Peyer's patch (tissue), 4 donors: ENCODE results near the gene CTXND1. TPM values are rescaled to one million over a fixed set of nuclear protein-coding genes. Genes with fewer than 3 reads are reported as not detected.

Experiments used
- DNase-seq, 3 donors: peaks; one replicate each; pipeline ENCODE4 v3.0.0-alpha.2; 2017 to 2019
- H3K27ac ChIP-seq, 4 donors: fragments of 200-600 bp; sonication (generic); one replicate each; pipeline ENCODE4 v1.5.1; 2016 to 2019
- H3K27me3 ChIP-seq, 2 donors: fragments of 200-600 bp; sonication (generic); one replicate each; pipeline ENCODE4 v1.5.1; 2019
- H3K36me3 ChIP-seq, 3 donors: fragments of 200-600 bp; sonication (generic); one replicate each; pipeline ENCODE4 v1.5.1; 2016 to 2019
- H3K4me1 ChIP-seq, 4 donors: fragments of 200-600 bp; sonication (generic); one replicate each; pipeline ENCODE4 v1.5.1; 2016 to 2019
- H3K4me3 ChIP-seq, 4 donors: fragments of 200-600 bp; sonication (generic); 1 replicate in 3 of 4; 2 replicates in 1 of 4; pipeline ENCODE4 v1.5.1; 2016 to 2019; ENCODE audit warnings: mild to moderate bottlenecking in 1 of 4
- H3K9me3 ChIP-seq, 4 donors: fragments of 200-600 bp; sonication (generic); one replicate each; pipeline ENCODE4 v1.5.1; 2016 to 2019; ENCODE audit warnings: mild to moderate bottlenecking in 1 of 4
- POLR2A ChIP-seq, 2 donors: fragments of 450-650 bp; IDR thresholded peaks; one replicate each; pipeline ENCODE4 v1.5.1; 2017; ENCODE audit warnings: antibody characterized with exemption in 2 of 2, mild to moderate bottlenecking in 2 of 2, moderate library complexity in 2 of 2
- total RNA-seq, 4 donors: library from RNA; depleted of rRNA; stranded (reverse); fragments of >200 nt; gene quantifications; one replicate each; pipeline ENCODE4 v1.1.0, GENCODE V29; 2016
- TF ChIP-seq, protein P1 (sequence below), 6 experiments: fragments of 450-650 bp in 4 of 6; fragments of 200-600 bp in 2 of 6; sonication (generic) in 1 of 6; IDR thresholded peaks; one replicate each; pipeline ENCODE4 v1.5.1; 2017 to 2019; ENCODE audit warnings: antibody characterized with exemption in 6 of 6, mild to moderate bottlenecking in 3 of 6, moderate library complexity in 1 of 6

The CTXND1 gene
- total RNA-seq, 4 donors from 2014 or later, result 0.53 to 5.0 (median 0.54) TPM; not detected in 1

- H3K27me3 ChIP-seq, result no peaks in the 10 kb centered on the region
- TF ChIP-seq POLR2A (IDR thresholded peaks at IDR 0.05), result no peak
- TF ChIP-seq, protein P1, sequence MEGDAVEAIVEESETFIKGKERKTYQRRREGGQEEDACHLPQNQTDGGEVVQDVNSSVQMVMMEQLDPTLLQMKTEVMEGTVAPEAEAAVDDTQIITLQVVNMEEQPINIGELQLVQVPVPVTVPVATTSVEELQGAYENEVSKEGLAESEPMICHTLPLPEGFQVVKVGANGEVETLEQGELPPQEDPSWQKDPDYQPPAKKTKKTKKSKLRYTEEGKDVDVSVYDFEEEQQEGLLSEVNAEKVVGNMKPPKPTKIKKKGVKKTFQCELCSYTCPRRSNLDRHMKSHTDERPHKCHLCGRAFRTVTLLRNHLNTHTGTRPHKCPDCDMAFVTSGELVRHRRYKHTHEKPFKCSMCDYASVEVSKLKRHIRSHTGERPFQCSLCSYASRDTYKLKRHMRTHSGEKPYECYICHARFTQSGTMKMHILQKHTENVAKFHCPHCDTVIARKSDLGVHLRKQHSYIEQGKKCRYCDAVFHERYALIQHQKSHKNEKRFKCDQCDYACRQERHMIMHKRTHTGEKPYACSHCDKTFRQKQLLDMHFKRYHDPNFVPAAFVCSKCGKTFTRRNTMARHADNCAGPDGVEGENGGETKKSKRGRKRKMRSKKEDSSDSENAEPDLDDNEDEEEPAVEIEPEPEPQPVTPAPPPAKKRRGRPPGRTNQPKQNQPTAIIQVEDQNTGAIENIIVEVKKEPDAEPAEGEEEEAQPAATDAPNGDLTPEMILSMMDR (IDR thresholded peaks at IDR 0.05), result no peak
- H3K9me3 ChIP-seq, result no peaks in the 10 kb centered on the region
- H3K4me3 ChIP-seq, result no peak overlapping the region
- no peak overlapping the region for H3K27ac ChIP-seq
- no peaks in the 10 kb centered on the region for H3K36me3 ChIP-seq
- DNase-seq, result no peak
- no peaks in the 10 kb centered on the region for H3K4me1 ChIP-seq
These were observed 14.7 kb upstream of the CTXND1 start for GRCh38 chr15:80266745-80267144.

GRCh38 chr15:80266113-80266512 is 14.1 kb upstream of the CTXND1 start:
- TF ChIP-seq, protein P1 (IDR thresholded peaks at IDR 0.05), result no peak
- TF ChIP-seq POLR2A (IDR thresholded peaks at IDR 0.05), result no peak
- Histone ChIP-seq H3K4me3 (no peak overlapping the region), H3K27me3 (no peaks in the 10 kb centered on the region), H3K27ac (no peak overlapping the region), H3K4me1 (no peaks in the 10 kb centered on the region), H3K9me3 (no peaks in the 10 kb centered on the region), H3K36me3 (no peaks in the 10 kb centered on the region)
- DNase-seq, result no peak

- no peak for DNase-seq
- Histone ChIP-seq H3K27ac (no peak overlapping the region), H3K27me3 (no peaks in the 10 kb centered on the region), H3K9me3 (no peaks in the 10 kb centered on the region), H3K4me1 (no peaks in the 10 kb centered on the region), H3K4me3 (no peak overlapping the region), H3K36me3 (no peaks in the 10 kb centered on the region)
- no peak for TF ChIP-seq POLR2A (IDR thresholded peaks at IDR 0.05)
- TF ChIP-seq, protein P1 (IDR thresholded peaks at IDR 0.05), result no peak
These were observed 13.0 kb upstream of the CTXND1 start for GRCh38 chr15:80265021-80265420.

GRCh38 chr15:80264031-80264430 is 12.0 kb upstream of the CTXND1 start:
- TF ChIP-seq, protein P1 (IDR thresholded peaks at IDR 0.05), result no peak
- no peak for TF ChIP-seq POLR2A (IDR thresholded peaks at IDR 0.05)
- no peak overlapping the region for H3K27ac ChIP-seq
- H3K4me3 ChIP-seq, result no peak overlapping the region
- H3K9me3 ChIP-seq, result no peaks in the 10 kb centered on the region
- H3K27me3 ChIP-seq, result no peaks in the 10 kb centered on the region
- DNase-seq, result no peak
- H3K36me3 ChIP-seq, result no peaks in the 10 kb centered on the region
- H3K4me1 ChIP-seq, result no peaks in the 10 kb centered on the region

DNA sequence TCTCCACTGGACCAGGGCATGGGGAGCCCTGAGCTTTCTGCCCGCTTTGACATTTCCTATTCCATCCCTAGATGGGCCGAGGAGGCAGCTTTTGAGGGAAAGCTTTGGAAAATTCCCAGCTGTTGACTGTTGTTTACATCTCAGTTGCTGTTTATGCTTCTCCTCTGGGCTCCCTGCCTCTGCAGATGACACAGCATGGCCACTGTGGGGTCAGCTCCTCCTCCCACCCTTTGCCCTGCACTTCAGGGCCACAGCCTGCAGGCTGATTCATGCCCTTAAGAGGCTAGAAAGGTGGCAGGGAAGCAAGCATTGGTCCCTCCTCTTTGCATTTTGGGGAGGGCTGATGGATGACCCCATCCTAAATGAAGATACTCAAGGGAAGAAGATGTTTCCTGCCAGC is 8.5 kb upstream of the CTXND1 start:
- no peaks in the 10 kb centered on the region for H3K27me3 ChIP-seq

More for the DNA sequence above, 8.5 kb upstream of the CTXND1 start:
- no peaks in the 10 kb centered on the region for H3K9me3 ChIP-seq
- DNase-seq, result no peak
- no peak for TF ChIP-seq POLR2A (IDR thresholded peaks at IDR 0.05)
- TF ChIP-seq, protein P1 (IDR thresholded peaks at IDR 0.05), result no peak
- no peak overlapping the region for H3K4me3 ChIP-seq
- H3K27ac ChIP-seq, result no peak overlapping the region
- H3K4me1 ChIP-seq, result no peaks in the 10 kb centered on the region
- no peaks in the 10 kb centered on the region for H3K36me3 ChIP-seq
